ENCODE results near the gene RMRP.

Gene RMRP

DNA sequence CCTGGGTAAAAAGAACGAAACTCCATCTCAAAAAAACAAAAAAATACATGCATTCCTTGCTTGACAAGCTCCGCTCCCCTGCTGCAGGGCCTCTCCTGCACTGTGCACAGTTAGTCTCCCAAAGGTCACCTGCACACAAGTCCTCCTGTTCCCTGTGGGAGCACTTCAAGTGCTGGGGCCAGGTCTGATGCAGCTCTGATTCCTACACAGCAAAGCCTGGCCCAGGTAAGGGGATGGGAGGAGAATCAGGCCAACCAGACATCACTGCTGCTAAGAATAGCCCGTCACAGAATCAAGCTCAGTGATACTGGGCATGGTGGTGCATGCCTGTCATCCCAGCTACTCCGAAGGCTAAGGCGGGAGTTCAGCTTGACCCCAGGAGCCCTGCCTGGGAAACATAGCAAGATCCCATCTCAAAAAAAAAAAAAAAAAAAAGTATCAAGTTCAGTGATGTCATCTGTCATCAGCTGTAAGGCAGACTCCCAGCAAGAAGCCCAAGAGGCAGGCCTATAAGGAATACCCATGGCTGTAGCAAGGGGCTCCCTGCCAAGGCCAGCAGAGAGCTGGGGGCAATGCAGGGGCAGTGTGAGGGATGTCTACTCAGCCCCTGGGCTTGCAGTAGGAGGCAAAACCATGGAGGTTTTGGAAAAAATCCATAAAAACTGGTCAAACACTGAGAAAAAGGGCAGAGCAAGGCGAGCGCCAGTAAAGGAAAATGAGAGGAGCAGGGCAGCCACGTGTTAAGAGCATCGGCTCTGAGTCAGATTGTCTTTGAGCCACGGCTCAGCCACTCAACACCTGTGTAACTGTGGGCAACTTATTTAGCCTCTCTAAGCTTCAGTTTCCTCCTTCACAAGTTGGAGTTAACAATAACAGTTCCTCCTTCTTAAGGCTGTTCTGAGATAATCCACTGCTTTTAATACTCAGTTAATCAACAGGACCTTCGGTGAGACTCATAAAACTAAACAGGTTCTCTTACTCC, 28.7 kb upstream of the RMRP start:
- no peak for DNase-seq (ENCODE audit: low spot score)

DNA sequence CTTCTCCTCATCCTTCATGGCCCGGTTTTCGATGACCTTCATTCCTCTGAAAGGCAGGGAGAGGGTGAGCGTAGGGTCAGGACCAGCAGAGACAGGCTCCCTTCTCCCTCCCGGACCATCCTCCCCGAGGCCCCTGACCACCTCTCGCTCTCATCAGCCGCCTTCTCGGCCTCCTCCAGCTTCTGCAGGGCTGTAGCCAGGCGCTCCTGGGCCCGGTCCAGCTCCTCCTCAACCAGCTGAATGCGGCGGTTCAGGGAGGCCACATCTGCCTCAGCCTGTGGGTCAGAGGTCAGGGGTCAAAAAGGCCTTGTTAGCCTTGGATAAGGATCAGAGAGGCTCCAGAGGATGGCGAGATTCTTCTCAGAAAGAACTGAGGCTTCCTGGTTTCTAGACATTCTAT, 27.7 kb upstream of the RMRP start:
- DNase-seq (ENCODE audit: low spot score), result no peak

DNA sequence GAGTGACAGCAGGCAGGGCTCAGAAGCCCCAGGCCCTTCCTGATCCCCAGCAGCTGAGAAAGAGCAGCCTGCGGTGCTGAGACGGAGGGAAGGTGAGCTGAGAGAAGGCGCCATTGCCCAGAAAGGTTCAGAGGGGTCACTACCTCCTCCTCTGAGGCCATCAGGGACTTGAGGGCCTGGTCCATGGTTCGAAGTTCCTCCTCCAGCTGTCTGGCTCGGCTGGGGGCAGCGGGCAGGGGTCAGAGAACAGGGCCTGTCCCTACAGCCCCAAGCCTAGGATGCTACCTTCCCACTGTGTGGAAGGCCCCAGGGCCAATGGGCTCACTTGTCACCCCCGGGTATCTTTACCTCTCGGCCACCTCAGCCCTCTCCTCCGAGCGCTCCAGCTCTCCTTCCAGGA, 27.1 kb upstream of the RMRP start:
- no peak for DNase-seq (ENCODE audit: low spot score)

DNA sequence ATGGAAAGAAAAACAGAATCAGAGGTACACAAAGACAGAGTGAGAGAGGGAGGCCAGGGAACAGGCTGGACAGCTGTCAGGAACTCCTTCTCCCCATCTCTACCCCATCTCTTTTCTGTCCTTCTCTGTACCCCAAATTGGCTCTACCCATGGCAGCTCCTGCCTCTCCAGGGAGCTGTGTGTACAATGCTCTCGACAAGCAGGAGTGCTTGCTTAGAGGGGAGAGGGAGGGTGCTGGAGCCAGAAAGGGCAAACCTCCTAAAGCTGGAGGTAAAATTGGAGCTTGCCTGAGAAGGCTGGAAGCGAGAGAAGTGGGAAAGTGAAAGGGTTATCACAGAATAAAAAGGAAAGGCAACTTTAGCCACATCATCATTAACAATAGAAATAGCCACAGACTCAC, 25.5 kb upstream of the RMRP start:
- DNase-seq (ENCODE audit: low spot score), result no peak

DNA sequence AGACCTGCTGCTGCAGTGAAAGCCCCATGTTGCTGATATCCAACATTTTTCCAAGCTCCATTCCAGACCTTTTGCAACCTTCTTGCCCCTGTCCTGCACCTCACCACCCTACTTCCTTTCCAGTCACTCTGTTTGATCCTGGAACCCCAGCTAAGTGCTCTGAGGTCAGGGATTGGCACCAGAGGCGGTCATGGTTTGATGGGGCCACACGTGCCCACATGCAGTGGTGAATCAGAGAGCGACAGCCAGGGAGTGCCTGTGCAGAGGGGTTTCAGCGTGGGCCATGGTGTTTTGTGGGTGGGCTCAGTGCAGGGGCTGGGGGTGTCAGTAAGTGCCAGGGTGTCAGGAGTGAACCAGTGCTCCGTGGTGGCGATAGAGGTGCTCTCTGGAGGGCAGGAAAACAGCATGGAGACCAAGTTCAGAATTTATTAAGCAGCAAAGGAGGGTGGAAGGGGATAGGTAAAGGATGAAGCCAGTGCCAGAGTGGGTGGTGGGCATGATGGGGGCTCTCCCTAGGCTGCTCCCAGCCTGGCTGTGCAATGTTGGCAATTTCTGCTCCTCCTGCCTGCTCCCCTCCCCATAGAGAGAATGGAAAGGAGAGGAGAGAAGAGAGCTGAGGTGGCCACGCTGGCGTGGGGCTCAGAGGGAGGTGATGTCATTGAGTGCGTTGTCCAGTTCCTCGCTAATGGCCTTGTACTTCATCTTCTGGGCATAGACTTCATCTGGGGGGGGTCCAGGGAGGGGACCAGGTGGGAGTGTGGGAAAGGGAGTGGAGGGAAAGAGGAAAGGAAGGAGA, 24.9 kb upstream of the RMRP start:
- DNase-seq (ENCODE audit: low spot score), result no peak

DNA sequence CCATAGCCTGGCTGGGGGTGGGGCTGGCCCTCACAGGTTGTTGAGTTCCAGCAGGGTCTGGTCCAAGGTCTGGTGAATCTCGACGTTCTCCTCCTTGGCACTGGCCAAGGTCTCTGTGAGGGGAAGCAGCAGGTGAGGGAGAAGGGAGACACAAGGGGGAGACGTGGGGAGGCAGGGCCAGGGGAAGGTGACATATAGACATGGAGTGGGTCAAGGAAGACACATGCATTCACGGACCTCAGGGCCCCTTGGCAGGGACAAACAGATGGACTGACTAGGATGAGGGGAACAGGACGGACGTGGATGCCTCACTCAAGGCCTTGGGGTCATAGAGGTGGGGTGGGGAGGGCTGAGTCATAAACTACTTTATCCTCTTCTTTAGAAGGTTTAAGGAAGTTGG, 24.2 kb upstream of the RMRP start:
- DNase-seq (ENCODE audit: low spot score), result no peak

DNA sequence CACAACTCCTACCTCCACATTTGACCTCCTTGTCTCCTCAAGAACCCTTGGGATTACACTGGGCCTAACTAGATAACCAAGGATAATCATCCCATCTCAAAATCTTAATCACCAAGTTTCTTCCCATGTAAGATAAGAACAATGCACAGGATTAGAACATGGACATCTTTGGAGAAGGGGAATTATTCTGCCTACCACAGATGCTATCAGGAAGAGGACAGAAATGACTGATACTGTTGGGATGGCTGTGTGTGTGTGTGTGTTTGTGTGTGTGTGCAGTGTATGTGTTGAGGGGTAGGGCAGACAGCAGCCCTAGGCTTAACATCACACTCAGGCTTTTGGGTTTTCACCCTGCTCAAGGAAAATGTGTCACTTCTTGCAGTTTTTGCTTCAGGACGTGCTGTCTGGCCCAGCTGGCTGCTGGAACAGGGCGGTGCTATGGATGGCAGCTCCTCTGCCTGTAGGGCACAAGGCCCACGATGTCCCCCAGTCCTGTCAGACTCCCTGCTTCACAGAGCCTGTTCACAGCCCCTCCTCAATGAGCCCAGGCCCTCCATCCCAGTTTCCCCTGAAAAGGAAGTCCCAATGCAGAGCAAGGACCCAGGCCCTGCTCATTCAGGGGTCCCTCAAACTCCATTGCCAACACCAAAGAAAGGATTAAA, 23.7 kb upstream of the RMRP start:
- DNase-seq (ENCODE audit: low spot score), result no peak

DNA sequence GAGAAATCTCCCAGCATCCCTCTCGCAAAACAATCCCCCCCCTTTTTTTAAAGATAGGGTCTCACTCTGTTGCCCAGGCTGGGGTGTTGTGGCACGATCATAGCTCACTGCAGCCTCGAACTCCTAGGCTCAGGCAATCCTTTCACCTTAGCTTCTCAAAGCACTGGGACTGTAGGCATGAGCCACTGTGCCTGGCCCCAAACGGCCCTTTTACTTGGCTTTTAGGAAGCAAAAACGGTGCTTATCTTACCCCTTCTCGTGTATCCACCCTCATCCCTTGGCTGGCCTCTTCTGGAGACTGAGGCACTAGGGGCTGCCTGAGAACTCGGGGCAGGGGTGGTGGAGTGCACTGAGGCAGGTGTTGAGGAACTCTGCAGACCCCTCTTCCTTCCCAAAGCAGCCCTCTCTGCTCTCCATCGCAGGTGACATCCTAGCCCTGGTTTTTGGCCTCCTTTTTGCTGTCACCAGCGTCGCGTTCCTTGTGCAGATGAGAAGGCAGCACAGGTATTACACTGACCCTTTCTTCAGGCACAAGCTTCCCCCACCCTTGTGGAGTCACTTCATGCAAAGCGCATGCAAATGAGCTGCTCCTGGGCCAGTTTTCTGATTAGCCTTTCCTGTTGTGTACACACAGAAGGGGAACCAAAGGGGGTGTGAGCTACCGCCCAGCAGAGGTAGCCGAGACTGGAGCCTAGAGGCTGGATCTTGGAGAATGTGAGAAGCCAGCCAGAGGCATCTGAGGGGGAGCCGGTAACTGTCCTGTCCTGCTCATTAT, 22.7 kb upstream of the RMRP start:
- DNase-seq (ENCODE audit: low spot score), result peak; percentile 50

DNA sequence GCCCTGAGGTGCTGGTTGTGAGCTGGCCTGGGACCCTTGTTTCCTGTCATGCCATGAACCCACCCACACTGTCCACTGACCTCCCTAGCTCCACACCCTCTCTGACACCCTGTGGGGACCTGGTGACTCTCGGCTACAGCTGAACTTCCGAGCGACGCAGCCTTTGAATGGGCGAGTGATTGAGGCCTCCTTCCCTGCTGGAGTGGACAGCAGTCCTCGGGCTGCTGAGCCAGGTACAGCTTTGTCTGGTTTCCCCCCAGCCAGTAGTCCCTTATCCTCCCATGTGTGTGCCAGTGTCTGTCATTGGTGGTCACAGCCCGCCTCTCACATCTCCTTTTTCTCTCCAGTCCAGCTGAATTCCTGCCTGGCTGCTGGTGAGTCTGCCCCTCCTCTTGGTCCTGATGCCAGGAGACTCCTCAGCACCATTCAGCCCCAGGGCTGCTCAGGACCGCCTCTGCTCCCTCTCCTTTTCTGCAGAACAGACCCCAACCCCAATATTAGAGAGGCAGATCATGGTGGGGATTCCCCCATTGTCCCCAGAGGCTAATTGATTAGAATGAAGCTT, 22.0 kb upstream of the RMRP start:
- DNase-seq (ENCODE audit: low spot score), result no peak

DNA sequence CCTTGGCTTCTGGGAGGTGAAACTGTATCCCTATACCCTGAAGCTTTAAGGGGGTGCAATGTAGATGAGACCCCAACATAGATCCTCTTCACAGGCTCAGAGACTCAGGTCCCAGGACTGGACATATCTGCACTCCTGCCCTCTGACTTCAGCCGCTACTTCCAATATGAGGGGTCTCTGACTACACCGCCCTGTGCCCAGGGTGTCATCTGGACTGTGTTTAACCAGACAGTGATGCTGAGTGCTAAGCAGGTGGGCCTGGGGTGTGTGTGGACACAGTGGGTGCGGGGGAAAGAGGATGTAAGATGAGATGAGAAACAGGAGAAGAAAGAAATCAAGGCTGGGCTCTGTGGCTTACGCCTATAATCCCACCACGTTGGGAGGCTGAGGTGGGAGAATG, 21.3 kb upstream of the RMRP start:
- no peak for DNase-seq (ENCODE audit: low spot score)

DNA sequence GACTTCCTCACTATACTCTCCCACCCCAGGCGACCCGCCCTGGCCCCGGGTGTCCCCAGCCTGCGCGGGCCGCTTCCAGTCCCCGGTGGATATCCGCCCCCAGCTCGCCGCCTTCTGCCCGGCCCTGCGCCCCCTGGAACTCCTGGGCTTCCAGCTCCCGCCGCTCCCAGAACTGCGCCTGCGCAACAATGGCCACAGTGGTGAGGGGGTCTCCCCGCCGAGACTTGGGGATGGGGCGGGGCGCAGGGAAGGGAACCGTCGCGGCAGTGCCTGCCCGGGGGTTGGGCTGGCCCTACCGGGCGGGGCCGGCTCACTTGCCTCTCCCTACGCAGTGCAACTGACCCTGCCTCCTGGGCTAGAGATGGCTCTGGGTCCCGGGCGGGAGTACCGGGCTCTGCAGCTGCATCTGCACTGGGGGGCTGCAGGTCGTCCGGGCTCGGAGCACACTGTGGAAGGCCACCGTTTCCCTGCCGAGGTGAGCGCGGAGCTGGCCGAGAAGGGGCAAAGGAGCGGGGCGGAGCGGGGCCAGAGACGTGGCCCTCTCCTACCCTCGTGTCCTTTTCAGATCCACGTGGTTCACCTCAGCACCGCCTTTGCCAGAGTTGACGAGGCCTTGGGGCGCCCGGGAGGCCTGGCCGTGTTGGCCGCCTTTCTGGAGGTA, 18.0 kb upstream of the RMRP start:
- peak; percentile 52 for DNase-seq (ENCODE audit: low spot score)

DNA sequence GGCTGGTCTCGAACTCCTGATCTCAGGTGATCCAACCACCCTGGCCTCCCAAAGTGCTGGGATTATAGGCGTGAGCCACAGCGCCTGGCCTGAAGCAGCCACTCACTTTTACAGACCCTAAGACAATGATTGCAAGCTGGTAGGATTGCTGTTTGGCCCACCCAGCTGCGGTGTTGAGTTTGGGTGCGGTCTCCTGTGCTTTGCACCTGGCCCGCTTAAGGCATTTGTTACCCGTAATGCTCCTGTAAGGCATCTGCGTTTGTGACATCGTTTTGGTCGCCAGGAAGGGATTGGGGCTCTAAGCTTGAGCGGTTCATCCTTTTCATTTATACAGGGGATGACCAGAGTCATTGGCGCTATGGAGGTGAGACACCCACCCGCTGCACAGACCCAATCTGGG, 17.4 kb upstream of the RMRP start:
- DNase-seq (ENCODE audit: low spot score), result no peak

DNA sequence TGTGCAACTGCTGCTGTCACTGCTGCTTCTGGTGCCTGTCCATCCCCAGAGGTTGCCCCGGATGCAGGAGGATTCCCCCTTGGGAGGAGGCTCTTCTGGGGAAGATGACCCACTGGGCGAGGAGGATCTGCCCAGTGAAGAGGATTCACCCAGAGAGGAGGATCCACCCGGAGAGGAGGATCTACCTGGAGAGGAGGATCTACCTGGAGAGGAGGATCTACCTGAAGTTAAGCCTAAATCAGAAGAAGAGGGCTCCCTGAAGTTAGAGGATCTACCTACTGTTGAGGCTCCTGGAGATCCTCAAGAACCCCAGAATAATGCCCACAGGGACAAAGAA, 16.2 kb upstream of the RMRP start:
- DNase-seq (ENCODE audit: low spot score), result no peak

DNA sequence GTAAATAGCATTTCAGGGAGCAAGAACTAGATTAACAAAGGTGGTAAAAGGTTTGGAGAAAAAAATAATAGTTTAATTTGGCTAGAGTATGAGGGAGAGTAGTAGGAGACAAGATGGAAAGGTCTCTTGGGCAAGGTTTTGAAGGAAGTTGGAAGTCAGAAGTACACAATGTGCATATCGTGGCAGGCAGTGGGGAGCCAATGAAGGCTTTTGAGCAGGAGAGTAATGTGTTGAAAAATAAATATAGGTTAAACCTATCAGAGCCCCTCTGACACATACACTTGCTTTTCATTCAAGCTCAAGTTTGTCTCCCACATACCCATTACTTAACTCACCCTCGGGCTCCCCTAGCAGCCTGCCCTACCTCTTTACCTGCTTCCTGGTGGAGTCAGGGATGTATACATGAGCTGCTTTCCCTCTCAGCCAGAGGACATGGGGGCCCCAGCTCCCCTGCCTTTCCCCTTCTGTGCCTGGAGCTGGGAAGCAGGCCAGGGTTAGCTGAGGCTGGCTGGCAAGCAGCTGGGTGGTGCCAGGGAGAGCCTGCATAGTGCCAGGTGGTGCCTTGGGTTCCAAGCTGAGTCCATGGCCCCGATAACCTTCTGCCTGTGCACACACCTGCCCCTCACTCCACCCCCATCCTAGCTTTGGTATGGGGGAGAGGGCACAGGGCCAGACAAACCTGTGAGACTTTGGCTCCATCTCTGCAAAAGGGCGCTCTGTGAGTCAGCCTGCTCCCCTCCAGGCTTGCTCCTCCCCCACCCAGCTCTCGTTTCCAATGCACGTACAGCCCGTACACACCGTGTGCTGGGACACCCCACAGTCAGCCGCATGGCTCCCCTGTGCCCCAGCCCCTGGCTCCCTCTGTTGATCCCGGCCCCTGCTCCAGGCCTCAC, 15.6 kb upstream of the RMRP start, which contains the start of gene CA9:
Gene CA9 (plus strand): TSS at position 797 of the 893 bp plus-strand sequence. CDS start 32 bp downstream, at position 829.
- no peak for DNase-seq (ENCODE audit: low spot score)

DNA sequence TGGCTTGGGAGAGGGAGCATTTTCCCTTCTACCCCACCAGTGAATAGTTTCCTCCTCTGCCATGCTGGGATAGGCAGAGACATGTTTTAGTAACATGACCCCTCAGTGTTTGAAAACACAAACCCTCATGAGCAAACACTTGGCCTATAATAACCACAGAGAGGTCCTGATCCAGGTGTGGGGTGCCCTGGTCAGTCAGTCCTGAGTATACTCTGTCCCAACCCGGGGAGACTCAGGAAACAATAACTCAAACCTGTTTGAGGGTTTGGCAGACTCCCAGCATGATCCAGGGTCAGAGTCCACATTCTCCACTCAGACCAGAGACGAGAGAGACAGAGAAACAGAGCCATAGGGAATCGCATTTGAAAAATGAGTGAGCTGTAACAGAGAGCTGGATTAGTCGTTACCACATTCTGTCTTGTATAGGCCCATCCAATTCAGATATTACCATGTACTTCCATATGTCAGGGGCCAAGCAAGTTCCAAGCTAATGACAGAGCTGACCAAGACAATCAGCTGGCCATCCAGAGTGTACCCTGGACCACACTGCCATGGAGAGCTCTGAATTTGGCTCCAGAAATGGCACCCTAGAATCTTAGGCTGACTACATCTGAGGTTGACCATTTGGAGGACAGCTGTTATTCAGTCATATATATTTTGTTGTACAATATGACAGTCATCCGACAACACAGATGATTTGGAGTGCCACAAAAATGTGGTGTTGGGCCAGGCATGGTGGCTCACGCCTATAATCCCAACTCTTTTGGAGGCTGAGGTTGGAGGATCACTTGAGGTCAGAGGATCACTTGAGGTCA, 11.7 kb upstream of the RMRP start:
- DNase-seq (ENCODE audit: low spot score), result no peak

DNA sequence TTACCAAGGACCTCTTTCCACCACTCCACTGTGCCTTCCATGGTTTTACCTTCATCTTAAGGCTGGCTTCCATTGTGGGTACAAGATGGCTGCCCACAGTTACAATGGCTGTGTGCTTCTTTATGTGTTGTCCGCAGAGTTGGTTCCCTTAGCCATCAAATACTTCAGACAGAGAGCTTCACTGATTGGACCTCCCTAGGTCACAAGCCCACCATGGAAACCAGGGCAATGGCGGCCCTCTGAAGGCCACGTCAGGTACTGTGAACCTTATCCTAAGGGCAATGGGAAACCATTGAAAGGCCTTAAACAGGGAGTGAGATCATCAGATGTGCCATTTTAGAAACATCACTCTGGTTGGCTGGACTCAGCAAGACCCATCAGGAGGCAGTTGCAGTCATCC, 10.1 kb upstream of the RMRP start:
- DNase-seq (ENCODE audit: low spot score), result no peak

DNA sequence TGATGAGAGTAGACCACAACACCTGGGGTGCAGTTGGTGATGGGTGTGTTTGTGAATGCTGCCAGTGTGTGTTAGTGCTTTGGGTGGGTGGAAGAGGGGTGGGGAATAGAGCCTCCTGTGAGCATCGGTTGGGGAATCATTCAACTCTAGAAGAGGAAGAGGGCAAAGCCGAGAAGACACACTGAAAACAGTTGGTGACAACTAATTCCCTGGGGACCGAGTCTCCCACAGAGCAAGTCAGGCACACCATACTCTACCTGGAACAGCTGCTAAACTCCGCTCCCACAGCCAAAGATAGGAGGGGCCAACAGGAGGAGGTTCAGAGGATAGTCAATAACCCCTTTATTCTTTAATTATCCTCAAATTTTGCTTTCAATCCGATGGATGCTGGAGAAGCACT, 8.7 kb upstream of the RMRP start:
- DNase-seq (ENCODE audit: low spot score), result no peak

DNA sequence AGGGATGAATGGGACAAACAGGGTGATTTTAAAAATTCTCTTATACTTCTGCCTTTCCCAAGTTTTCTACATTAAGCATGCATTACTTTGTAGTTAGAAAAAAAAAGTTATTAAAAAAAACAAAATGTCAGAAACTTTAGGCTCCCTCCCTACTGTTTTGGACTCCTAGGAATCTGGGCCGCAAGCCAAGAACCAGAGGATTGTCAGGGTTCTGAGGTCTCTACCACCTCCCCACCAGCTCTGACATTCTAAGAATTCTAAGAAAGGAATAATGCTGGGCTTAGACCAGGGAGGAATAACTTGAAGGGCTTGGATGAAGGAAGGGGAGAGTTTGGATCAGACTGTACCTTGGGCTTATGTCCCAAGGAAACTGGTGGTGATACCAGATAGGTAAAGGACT, 8.2 kb upstream of the RMRP start:
- no peak for DNase-seq (ENCODE audit: low spot score)

DNA sequence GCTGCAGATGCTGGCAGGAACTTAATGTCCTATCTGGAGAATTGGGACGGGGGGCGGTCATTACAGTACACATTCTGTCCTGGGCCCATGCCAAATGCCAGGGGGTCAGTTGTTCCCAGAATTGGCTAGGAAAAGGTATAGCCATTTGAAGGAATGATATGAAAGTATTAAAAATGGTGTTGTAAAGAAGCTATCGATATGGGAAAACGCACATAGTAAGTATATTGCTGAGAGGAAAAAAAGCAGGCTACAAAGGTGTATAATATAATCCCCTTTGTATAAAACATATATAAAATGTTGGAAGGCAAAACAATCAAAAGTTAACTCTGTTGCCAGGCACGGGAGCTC, 7.6 kb upstream of the RMRP start:
- DNase-seq (ENCODE audit: low spot score), result no peak

All from GM03348 (cell line).